Epithelial cell of proximal tubule (primary cell): ENCODE data around the gene CAVIN2. TPM values are rescaled to one million over a fixed set of nuclear protein-coding genes. Genes with fewer than 3 reads are reported as not detected.

Experiments
- DNase-seq: peaks from one replicate; pipeline ENCODE4 v3.0.0-alpha.2; 2011; ENCODE audit warnings: low read depth
- H3K4me3 ChIP-seq: 2 replicates; pipeline ENCODE4 v1.5.1; 2011; ENCODE audit warnings: low read depth, mild to moderate bottlenecking, low read length
- total RNA-seq: library from RNA; depleted of rRNA; stranded (reverse); fragments of >200 nt; gene quantifications from 2 replicates; pipeline ENCODE4 v1.2.3, GENCODE V29; 2015
- TF ChIP-seq, protein P1 (sequence below): conservative IDR thresholded peaks from 2 replicates; pipeline ENCODE4 v1.5.1; 2012; ENCODE audit warnings: low read depth, mild to moderate bottlenecking, low read length

CAVIN2 gene
- total RNA-seq, 1 donor from 2014 or later: 0.98 TPM

DNA sequence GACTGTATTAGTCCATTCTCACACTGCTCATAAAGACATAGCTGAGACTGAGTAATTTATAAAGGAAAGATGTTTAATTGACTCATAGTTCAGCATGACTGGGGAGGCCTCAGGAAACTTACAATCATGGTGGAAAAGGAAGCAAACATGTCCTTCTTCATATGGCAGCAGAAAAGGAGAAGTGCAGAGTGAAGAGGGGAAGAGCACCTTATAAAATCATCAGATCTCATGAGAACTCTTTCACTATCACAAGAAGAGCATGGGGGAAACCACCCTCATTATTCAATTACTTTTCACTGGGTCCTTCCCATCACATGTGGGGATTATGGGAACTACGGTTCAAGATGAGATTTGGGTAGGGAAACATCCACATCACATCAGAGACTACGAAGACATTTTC, 43.0 kb upstream of the CAVIN2 start:
- no peak for DNase-seq
- H3K4me3 ChIP-seq: no peak overlapping the region
- TF ChIP-seq, protein P1, sequence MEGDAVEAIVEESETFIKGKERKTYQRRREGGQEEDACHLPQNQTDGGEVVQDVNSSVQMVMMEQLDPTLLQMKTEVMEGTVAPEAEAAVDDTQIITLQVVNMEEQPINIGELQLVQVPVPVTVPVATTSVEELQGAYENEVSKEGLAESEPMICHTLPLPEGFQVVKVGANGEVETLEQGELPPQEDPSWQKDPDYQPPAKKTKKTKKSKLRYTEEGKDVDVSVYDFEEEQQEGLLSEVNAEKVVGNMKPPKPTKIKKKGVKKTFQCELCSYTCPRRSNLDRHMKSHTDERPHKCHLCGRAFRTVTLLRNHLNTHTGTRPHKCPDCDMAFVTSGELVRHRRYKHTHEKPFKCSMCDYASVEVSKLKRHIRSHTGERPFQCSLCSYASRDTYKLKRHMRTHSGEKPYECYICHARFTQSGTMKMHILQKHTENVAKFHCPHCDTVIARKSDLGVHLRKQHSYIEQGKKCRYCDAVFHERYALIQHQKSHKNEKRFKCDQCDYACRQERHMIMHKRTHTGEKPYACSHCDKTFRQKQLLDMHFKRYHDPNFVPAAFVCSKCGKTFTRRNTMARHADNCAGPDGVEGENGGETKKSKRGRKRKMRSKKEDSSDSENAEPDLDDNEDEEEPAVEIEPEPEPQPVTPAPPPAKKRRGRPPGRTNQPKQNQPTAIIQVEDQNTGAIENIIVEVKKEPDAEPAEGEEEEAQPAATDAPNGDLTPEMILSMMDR: no peak

DNA sequence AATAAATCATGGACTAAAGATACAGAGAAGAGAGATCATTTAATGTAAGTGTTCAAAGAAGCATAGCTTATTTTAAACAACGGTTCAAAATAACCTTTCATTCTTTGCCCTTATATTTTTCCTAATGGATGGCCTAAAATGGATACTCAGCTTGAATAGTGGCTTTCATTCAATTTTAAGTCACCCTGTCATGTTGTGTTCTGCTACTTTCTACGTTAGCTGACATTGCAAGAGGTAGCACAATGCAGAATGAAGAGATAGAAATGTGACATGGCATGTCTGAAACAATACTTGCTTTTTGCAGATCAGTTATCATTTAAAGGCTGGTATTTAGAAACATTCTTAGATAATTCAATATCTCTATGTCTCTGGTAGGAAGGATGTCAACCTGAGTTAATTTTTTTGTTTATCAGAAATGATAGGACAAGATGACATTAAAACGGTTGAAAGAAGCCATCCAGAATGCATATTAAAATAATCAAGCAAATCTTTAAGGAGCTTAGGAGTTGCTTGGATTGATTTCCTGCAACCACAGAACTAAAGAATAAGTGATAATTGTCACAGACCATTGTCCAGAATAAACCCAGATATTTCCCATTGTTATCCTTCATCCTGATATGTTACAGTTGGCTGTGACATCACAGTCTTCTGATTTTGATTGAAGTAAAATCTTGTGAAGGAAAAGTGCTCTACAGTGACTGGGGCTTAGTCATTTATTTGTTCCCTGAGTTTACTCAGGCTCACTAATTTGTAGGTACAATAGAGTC, 41.7 kb upstream of the CAVIN2 start:
- no peak for DNase-seq
- H3K4me3 ChIP-seq: no peak overlapping the region
- TF ChIP-seq, protein P1: no peak

DNA sequence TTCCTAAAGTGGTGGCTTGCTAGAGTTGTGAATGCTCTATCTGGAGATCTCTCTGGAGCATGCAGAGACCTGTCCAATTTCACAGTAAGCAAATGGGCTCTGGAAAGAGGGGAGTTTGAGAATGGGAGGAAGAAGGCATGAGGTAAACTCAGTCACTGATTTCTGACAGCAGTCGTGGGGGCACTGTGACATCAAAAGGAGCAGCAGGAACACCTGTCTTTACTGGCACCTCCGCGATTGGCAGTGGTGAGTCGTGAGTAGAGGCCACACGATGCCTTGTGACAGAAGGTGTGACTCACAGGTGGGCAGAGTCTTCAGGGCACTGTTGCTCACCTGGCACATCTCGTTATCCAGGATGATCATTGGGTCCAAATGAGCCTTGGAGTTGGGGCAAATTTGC, 38.8 kb upstream of the CAVIN2 start:
- H3K4me3 ChIP-seq: no peak overlapping the region
- TF ChIP-seq, protein P1: no peak
- DNase-seq: no peak

GRCh38 chr2:191885098-191885497, 38.2 kb upstream of the CAVIN2 start:
- TF ChIP-seq, protein P1: no peak
- DNase-seq: no peak
- no peak overlapping the region for H3K4me3 ChIP-seq

- no peak overlapping the region for H3K4me3 ChIP-seq
- TF ChIP-seq, protein P1: no peak
- no peak for DNase-seq
Observed at GRCh38 chr2:191881982-191882816, 35.3 kb upstream of the CAVIN2 start.

- no peak overlapping the region for H3K4me3 ChIP-seq
- DNase-seq: peak; percentile 89
- TF ChIP-seq, protein P1: no peak
Observed at GRCh38 chr2:191878548-191879279, 31.8 kb upstream of the CAVIN2 start.
